HepG2 (cell line): ENCODE data around the gene PLSCR3. TPM values are rescaled to one million over a fixed set of nuclear protein-coding genes. Genes with fewer than 3 reads are reported as not detected.

Experiments used
- ARID2 ChIP-seq: sonication (generic); formaldehyde crosslinking; IDR thresholded peaks from 2 replicates; pipeline ENCODE4 v1.8.1; 2022; ENCODE audit warnings: mild to moderate bottlenecking, missing genetic modification reagents, borderline replicate concordance
- CEBPG ChIP-seq: IDR thresholded peaks from 2 replicates; pipeline ENCODE4 v1.6.1; 2016
- ERF ChIP-seq: IDR thresholded peaks from 2 replicates; pipeline ENCODE4 v1.6.1; 2018; ENCODE audit warnings: missing biosample characterization, missing genetic modification reagents
- HOXA3 ChIP-seq: sonication (generic); formaldehyde crosslinking; IDR thresholded peaks from 2 replicates; pipeline ENCODE4 v1.5.0; 2020; ENCODE audit warnings: missing genetic modification reagents
- HOXA5 ChIP-seq: sonication (generic); formaldehyde crosslinking; IDR thresholded peaks from 2 replicates; pipeline ENCODE4 v1.4.0; 2020; ENCODE audit warnings: missing genetic modification reagents
- KDM3A ChIP-seq: IDR thresholded peaks from 2 replicates; pipeline ENCODE4 v1.6.1; 2018; ENCODE audit warnings: low read depth, missing compliant biosample characterization
- KLF11 ChIP-seq: IDR thresholded peaks from 2 replicates; pipeline ENCODE4 v1.6.1; 2016; ENCODE audit warnings: missing compliant biosample characterization
- MYC ChIP-seq: sonication (generic); formaldehyde crosslinking; IDR thresholded peaks from 2 replicates; pipeline ENCODE4 v1.9.0; 2021; ENCODE audit warnings: missing genetic modification reagents, borderline replicate concordance
- RBFOX2 ChIP-seq: fragments of 200-400 bp; formaldehyde crosslinking; IDR thresholded peaks from 2 replicates; pipeline ENCODE4 v1.6.1; 2017; ENCODE audit warnings: low read depth, mild to moderate bottlenecking, low read length
- TEAD2 ChIP-seq: sonication (generic); formaldehyde crosslinking; IDR thresholded peaks from 2 replicates; pipeline ENCODE4 v1.9.0; 2021; ENCODE audit warnings: missing genetic modification reagents
- TSC22D2 ChIP-seq: sonication (generic); formaldehyde crosslinking; IDR thresholded peaks from 2 replicates; pipeline ENCODE4 v1.5.1; 2020; ENCODE audit warnings: missing genetic modification reagents, mild to moderate bottlenecking, borderline replicate concordance
- ZFX ChIP-seq: sonication (generic); formaldehyde crosslinking; IDR thresholded peaks from 2 replicates; pipeline ENCODE4 v1.4.0; 2020; ENCODE audit warnings: mild to moderate bottlenecking, low read depth, missing genetic modification reagents, moderate library complexity
- ZNF160 ChIP-seq: sonication (generic); formaldehyde crosslinking; IDR thresholded peaks from 2 replicates; pipeline ENCODE4 v1.8.0; 2022; ENCODE audit warnings: mild to moderate bottlenecking, inconsistent platforms, missing genetic modification reagents
- ZNF205 ChIP-seq: IDR thresholded peaks from 2 replicates; pipeline ENCODE4 v1.6.1; 2018; ENCODE audit warnings: missing biosample characterization, missing genetic modification reagents
- ZNF207 ChIP-seq: fragments of 450-650 bp; IDR thresholded peaks from 2 replicates; pipeline ENCODE4 v1.6.1; 2016; ENCODE audit warnings: antibody characterized with exemption, borderline replicate concordance
- ZNF484 ChIP-seq: sonication (generic); formaldehyde crosslinking; IDR thresholded peaks from 2 replicates; pipeline ENCODE4 v1.5.1; 2020; ENCODE audit warnings: mild to moderate bottlenecking, low read depth, missing genetic modification reagents, borderline replicate concordance
- ZNF552 ChIP-seq: sonication (generic); formaldehyde crosslinking; IDR thresholded peaks from 2 replicates; pipeline ENCODE4 v1.9.0; 2022; ENCODE audit warnings: missing genetic modification reagents, mild to moderate bottlenecking, borderline replicate concordance
- ZSCAN21 ChIP-seq: sonication (generic); formaldehyde crosslinking; IDR thresholded peaks from 2 replicates; pipeline ENCODE4 v1.8.0; 2022; ENCODE audit warnings: mild to moderate bottlenecking, missing genetic modification reagents, moderate library complexity, borderline replicate concordance
- polyA plus RNA-seq, 8 experiments: library from polyadenylated mRNA; depleted of rRNA in 3 of 8; stranded (reverse) in 7 of 8; unstranded in 1 of 8; fragments of >200 nt; fragmentation: Illumina TruSeq in 4 of 8; extraction: Trizol in 4 of 8; gene quantifications; 2 replicates each; pipeline versions ENCODE4 v1.2.1 to v1.2.3, GENCODE V29; 2011 to 2016; ENCODE audit warnings: low read depth in 4 of 8, missing spikeins in 1 of 8, mixed read lengths in 1 of 8; ENCODE audit not compliant: insufficient read depth in 1 of 8
- total RNA-seq, 5 experiments: library from RNA; depleted of rRNA; stranded (reverse); fragments of >200 nt; fragmentation: Illumina TruSeq; extraction: Trizol; gene quantifications; 2 replicates each; pipeline ENCODE4 v1.2.3, GENCODE V29; 2016; ENCODE audit warnings: low read depth in 1 of 5
- TF ChIP-seq, protein P1 (sequence below): IDR thresholded peaks from 2 replicates; pipeline ENCODE4 v1.6.1; 2016; ENCODE audit warnings: low read depth, control low read depth
- TF ChIP-seq, protein P2 (sequence below): sonication (generic); formaldehyde crosslinking; IDR thresholded peaks from 2 replicates; pipeline ENCODE4 v1.5.0; 2020; ENCODE audit warnings: mild to moderate bottlenecking, missing genetic modification reagents
- TF ChIP-seq, protein P3 (sequence below): sonication (generic); formaldehyde crosslinking; IDR thresholded peaks from 2 replicates; pipeline ENCODE4 v1.5.0; 2020; ENCODE audit warnings: missing genetic modification reagents
- TF ChIP-seq, protein P4 (sequence below): sonication (generic); formaldehyde crosslinking; IDR thresholded peaks from 2 replicates; pipeline ENCODE4 v1.4.0; 2020; ENCODE audit warnings: missing genetic modification reagents, borderline replicate concordance

PLSCR3 gene
- total and polyA plus RNA-seq, 2 of the 13 experiments (the other 11 are each of a cell fraction or from before 2014, with no cell fraction given): 5.6 to 6.2 TPM

DNA sequence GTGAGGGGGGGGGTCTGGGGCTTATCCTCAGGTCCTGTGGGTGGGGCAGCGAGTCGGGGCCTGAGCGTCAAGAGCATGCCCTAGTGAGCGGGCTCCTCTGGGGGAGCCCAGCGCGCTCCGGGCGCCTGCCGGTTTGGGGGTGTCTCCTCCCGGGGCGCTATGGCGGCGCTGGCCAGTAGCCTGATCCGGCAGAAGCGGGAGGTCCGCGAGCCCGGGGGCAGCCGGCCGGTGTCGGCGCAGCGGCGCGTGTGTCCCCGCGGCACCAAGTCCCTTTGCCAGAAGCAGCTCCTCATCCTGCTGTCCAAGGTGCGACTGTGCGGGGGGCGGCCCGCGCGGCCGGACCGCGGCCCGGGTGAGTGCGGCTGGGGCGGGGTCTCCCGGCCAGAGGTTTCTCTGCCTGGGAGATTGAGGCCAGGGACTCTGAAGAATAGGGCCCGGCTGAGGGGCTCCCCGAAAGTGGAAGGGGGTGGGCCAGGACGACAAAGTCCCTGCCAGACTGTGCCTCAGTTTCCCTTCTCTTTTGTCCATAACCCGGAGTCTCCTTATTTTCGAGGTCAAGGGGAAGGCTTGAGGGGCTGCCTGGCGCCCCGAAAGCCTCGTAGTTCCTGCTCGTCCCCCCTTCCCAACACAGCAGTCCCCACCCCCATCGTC is 45.3 kb upstream of the PLSCR3 start, which contains the start of gene FGF11 (continued):
- TF ChIP-seq, protein P1, sequence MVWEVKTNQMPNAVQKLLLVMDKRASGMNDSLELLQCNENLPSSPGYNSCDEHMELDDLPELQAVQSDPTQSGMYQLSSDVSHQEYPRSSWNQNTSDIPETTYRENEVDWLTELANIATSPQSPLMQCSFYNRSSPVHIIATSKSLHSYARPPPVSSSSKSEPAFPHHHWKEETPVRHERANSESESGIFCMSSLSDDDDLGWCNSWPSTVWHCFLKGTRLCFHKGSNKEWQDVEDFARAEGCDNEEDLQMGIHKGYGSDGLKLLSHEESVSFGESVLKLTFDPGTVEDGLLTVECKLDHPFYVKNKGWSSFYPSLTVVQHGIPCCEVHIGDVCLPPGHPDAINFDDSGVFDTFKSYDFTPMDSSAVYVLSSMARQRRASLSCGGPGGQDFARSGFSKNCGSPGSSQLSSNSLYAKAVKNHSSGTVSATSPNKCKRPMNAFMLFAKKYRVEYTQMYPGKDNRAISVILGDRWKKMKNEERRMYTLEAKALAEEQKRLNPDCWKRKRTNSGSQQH (CRISPR knock-in tag): no peak
- no peak for TF ChIP-seq ZNF484 (CRISPR knock-in tag)
- 0 out of 2 replicates have a peak, but pooled peaks have one; percentile 22 for TF ChIP-seq HOXA3 (CRISPR knock-in tag)
- TF ChIP-seq TEAD2 (CRISPR knock-in tag): no peak
- TF ChIP-seq ZNF207: no peak
- TF ChIP-seq, protein P2, sequence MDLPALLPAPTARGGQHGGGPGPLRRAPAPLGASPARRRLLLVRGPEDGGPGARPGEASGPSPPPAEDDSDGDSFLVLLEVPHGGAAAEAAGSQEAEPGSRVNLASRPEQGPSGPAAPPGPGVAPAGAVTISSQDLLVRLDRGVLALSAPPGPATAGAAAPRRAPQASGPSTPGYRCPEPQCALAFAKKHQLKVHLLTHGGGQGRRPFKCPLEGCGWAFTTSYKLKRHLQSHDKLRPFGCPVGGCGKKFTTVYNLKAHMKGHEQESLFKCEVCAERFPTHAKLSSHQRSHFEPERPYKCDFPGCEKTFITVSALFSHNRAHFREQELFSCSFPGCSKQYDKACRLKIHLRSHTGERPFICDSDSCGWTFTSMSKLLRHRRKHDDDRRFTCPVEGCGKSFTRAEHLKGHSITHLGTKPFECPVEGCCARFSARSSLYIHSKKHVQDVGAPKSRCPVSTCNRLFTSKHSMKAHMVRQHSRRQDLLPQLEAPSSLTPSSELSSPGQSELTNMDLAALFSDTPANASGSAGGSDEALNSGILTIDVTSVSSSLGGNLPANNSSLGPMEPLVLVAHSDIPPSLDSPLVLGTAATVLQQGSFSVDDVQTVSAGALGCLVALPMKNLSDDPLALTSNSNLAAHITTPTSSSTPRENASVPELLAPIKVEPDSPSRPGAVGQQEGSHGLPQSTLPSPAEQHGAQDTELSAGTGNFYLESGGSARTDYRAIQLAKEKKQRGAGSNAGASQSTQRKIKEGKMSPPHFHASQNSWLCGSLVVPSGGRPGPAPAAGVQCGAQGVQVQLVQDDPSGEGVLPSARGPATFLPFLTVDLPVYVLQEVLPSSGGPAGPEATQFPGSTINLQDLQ (CRISPR knock-in tag): no peak
- no peak for TF ChIP-seq ZSCAN21 (CRISPR knock-in tag)
- no peak for TF ChIP-seq HOXA5
- peak; percentile 39; the same call in 1 of the 2 replicates for TF ChIP-seq MYC (CRISPR knock-in tag)
- no peak for TF ChIP-seq ZNF205 (CRISPR knock-in tag)
- no peak for TF ChIP-seq ZNF160
- TF ChIP-seq, protein P3, sequence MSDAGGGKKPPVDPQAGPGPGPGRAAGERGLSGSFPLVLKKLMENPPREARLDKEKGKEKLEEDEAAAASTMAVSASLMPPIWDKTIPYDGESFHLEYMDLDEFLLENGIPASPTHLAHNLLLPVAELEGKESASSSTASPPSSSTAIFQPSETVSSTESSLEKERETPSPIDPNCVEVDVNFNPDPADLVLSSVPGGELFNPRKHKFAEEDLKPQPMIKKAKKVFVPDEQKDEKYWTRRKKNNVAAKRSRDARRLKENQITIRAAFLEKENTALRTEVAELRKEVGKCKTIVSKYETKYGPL (CRISPR knock-in tag): no peak
- peak; percentile 44; the same call in 1 of the 2 replicates for TF ChIP-seq ZFX (CRISPR knock-in tag)
- no peak for TF ChIP-seq ZNF552 (CRISPR knock-in tag)
- no peak for TF ChIP-seq KLF11 (CRISPR knock-in tag)
- TF ChIP-seq, protein P4, sequence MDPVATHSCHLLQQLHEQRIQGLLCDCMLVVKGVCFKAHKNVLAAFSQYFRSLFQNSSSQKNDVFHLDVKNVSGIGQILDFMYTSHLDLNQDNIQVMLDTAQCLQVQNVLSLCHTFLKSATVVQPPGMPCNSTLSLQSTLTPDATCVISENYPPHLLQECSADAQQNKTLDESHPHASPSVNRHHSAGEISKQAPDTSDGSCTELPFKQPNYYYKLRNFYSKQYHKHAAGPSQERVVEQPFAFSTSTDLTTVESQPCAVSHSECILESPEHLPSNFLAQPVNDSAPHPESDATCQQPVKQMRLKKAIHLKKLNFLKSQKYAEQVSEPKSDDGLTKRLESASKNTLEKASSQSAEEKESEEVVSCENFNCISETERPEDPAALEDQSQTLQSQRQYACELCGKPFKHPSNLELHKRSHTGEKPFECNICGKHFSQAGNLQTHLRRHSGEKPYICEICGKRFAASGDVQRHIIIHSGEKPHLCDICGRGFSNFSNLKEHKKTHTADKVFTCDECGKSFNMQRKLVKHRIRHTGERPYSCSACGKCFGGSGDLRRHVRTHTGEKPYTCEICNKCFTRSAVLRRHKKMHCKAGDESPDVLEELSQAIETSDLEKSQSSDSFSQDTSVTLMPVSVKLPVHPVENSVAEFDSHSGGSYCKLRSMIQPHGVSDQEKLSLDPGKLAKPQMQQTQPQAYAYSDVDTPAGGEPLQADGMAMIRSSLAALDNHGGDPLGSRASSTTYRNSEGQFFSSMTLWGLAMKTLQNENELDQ (CRISPR knock-in tag): no peak
- peak; percentile 54; the same call in 1 of the 2 replicates for TF ChIP-seq ERF (CRISPR knock-in tag)
- TF ChIP-seq ARID2 (CRISPR knock-in tag): no peak
- TF ChIP-seq CEBPG: no peak
- TF ChIP-seq KDM3A: 0 out of 2 replicates have a peak, but pooled peaks have one; percentile 24
- TF ChIP-seq RBFOX2: peak; percentile 72
- no peak for TF ChIP-seq TSC22D2 (CRISPR knock-in tag)
